ENCODE measurements around the gene PRAMEF1.

Gene PRAMEF1

DNA sequence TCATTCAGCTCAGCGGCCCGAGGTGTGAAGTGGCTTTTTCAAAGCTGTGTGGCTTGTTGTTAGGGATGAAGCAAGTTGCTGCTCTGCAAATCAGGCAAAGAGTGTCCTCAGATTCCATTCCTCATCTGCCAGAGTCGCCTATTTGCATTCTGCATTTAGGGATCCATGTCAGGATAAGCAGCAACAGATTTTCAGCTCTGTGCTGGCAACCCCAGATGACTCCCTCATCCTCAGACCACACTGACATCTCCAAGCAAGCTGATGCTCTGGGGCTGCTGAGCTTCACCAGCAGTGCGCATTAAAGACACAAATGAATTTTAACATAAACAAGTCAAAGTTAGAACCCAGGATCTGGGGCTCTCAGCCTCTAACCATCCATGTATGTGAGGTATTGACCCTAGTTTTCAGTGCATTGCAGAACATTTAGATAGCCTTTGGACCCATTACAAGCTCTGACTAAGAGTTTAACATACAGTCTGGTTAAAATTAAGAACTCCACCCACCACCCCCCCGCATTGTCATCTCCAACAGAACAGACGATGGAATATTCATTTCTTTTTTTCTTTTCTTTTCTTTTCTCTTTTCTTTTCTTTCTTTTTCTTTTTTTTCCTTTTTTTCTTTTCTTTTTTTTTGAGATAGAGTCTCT lies 34.3 kb upstream of the PRAMEF1 start:
- no peak overlapping the region for H3K4me3 ChIP-seq (ENCODE audit: low read depth, low read length)
- TF ChIP-seq, protein P1, sequence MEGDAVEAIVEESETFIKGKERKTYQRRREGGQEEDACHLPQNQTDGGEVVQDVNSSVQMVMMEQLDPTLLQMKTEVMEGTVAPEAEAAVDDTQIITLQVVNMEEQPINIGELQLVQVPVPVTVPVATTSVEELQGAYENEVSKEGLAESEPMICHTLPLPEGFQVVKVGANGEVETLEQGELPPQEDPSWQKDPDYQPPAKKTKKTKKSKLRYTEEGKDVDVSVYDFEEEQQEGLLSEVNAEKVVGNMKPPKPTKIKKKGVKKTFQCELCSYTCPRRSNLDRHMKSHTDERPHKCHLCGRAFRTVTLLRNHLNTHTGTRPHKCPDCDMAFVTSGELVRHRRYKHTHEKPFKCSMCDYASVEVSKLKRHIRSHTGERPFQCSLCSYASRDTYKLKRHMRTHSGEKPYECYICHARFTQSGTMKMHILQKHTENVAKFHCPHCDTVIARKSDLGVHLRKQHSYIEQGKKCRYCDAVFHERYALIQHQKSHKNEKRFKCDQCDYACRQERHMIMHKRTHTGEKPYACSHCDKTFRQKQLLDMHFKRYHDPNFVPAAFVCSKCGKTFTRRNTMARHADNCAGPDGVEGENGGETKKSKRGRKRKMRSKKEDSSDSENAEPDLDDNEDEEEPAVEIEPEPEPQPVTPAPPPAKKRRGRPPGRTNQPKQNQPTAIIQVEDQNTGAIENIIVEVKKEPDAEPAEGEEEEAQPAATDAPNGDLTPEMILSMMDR (IDR thresholded peaks at IDR 0.05; ENCODE audit: low read depth, low read length), result no peak

DNA sequence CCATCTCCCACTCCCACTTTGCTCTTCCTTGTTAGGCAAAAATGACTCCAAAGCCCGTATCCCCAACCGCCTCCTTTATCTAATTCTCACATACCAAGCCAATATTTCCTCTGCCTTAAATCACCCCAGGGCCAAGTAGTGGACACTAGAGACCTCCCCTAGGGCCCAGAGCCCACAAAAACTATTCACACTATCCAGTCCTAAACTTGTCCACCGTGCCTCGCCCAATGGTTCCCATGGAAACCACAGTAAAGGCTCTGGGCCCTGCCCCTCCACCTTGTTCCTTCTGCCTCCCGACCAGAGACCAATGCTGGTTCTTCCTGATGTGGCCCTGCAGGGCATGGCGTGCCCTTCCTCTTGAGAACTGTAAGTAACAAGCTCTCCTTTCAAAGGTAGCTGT lies 33.4 kb upstream of the PRAMEF1 start:
- TF ChIP-seq, protein P1 (IDR thresholded peaks at IDR 0.05; ENCODE audit: low read depth, low read length), result no peak
- no peak overlapping the region for H3K4me3 ChIP-seq (ENCODE audit: low read depth, low read length)

DNA sequence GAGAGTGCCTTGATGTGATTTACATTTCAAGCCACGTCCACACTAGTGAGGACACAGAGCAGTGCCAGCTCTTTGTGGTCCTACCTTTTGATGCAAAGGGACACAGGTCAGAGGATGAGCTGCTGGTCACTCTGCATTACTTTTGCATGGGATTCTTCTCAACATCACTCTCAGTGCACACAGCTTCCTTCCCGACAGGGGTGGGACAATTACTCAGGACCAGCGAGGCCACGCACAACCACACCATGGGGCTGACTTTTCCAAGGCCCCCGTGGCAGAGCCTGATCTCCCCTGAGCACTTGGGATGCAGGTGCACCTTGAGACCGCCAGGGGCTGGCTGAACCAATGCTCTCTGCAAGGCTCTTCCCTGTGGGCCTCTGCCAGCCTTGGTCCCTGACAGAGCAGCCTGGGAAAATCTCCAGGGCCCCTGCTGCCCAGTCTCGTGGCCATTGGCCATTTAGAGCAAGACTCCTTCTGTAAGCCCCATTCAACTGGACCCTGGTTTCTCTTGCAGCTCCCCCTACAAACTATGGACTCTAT lies 30.9 kb upstream of the PRAMEF1 start:
- TF ChIP-seq, protein P1 (IDR thresholded peaks at IDR 0.05; ENCODE audit: low read depth, low read length), result 0 out of 2 replicates have a peak, but pooled peaks have one; percentile 11
- no peak overlapping the region for H3K4me3 ChIP-seq (ENCODE audit: low read depth, low read length)

DNA sequence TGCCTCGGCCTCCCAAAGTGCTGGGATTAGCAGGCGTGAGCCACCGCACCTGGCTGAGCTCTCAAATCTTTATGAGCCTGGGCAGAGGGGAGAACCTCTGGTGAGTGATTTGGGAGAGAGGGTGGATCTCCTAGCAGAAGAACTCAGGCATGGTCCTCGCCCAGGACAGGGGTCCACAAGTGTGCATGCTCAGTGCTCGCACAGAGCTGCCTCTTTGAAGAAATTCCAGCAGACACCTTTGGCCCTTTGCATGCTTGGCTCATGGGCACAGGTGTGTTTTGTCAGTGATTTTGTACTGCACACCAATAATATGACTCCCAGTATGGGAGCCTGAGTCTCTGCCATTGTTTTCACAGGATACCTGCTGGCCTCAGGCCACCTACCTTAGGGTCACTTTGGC lies 29.4 kb upstream of the PRAMEF1 start:
- H3K4me3 ChIP-seq (ENCODE audit: low read depth, low read length), result no peak overlapping the region
- TF ChIP-seq, protein P1 (IDR thresholded peaks at IDR 0.05; ENCODE audit: low read depth, low read length), result no peak

DNA sequence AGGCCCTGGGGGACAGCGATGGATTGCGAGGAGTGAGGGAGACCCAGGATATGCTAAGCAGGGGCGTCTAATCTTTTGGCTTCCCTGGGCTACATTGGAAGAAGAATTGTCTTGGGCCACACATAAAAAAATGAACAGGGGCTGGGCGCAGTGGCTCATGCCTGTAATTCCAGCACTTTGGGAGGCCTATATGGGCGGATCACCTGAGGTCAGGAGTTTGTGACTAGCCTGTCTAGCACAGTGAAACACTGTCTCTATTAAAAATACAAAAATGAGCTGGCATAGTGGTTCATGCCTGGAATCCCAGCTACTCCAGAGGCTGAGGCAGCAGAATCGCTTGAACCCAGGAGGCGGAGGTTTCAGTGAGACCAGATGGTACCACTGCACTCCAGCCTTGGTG lies 28.4 kb upstream of the PRAMEF1 start:
- TF ChIP-seq, protein P1 (IDR thresholded peaks at IDR 0.05; ENCODE audit: low read depth, low read length), result no peak
- no peak overlapping the region for H3K4me3 ChIP-seq (ENCODE audit: low read depth, low read length)

DNA sequence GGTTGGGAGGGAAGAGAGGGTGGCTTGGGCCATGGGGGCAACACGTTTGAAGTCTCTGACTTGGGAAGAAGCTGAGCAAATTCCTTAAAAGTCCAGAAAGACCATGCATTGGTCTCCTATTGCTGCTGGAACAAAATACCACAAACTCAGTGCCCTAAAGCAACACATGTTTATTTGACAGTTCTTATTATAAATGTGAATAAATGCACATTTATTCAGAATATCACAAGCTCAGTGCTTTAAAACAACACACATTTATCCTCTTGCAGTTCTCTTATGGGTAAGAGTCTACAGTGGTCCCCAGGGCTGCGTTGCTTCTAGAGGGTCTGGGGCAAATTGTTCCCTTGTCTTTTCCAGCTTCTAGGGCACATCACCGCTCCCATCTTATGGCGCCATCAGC lies 27.7 kb upstream of the PRAMEF1 start:
- TF ChIP-seq, protein P1 (IDR thresholded peaks at IDR 0.05; ENCODE audit: low read depth, low read length), result no peak
- no peak overlapping the region for H3K4me3 ChIP-seq (ENCODE audit: low read depth, low read length)

DNA sequence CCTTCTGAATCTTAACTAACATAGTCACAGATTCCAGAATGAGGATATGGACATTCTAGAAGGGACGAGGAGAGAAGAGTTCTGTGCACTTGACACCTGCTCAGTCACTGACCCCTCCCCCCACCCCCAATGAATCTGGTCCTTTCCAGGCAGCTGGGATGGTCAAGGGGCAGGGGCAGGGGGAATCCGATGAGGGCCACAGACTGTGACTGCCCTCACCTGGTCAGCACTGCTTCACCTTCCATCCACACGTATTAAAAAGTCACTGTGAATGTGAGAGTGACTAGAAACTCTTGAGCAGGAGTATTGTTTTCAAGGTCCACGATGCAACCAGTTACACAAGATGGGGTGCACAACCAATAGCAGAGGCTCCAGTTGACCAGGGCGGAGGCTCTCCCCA lies 27.2 kb upstream of the PRAMEF1 start:
- TF ChIP-seq, protein P1 (IDR thresholded peaks at IDR 0.05; ENCODE audit: low read depth, low read length), result no peak
- no peak overlapping the region for H3K4me3 ChIP-seq (ENCODE audit: low read depth, low read length)

Data from WI38 (cell line).